Lung (tissue), 16 donors: ENCODE measurements around the gene CA5A. TPM values are rescaled to one million over a fixed set of nuclear protein-coding genes. Genes with fewer than 3 reads are reported as not detected.
"Not testable (repeated sequence)": the region's sequence is repeated elsewhere in the genome, so short reads cannot be mapped to it uniquely, and the experiment has no call there.

Source experiments
- ATAC-seq: fragments of 200-7000 bp; cut with Tn5 transposase; one replicate; pipeline ENCODE4 v1.9.1; 2020; ENCODE audit warnings: moderate number of reproducible peaks; ENCODE audit not compliant: insufficient read depth, low FRiP score
- DNase-seq, 3 donors: peaks; one replicate each; pipeline ENCODE4 v3.0.0-alpha.2; 2013 to 2017
- H3K27ac ChIP-seq, 2 donors: one replicate each; pipeline ENCODE4 v1.5.1; 2013; ENCODE audit warnings: mild to moderate bottlenecking in 2 of 2, moderate library complexity in 2 of 2, control low read depth in 1 of 2, inconsistent platforms in 1 of 2, low read depth in 1 of 2, low read length in 1 of 2
- H3K27me3 ChIP-seq, 3 donors: one replicate each; pipeline ENCODE4 v1.5.1; 2013; ENCODE audit warnings: low read length in 2 of 3; ENCODE audit not compliant: control insufficient read depth in 3 of 3, insufficient read depth in 3 of 3
- H3K36me3 ChIP-seq, 4 donors: one replicate each; pipeline ENCODE4 v1.5.1; 2013; ENCODE audit warnings: low read length in 4 of 4, mild to moderate bottlenecking in 1 of 4, moderate library complexity in 1 of 4; ENCODE audit not compliant: control insufficient read depth in 4 of 4, insufficient read depth in 4 of 4
- H3K4me1 ChIP-seq, 5 donors: one replicate each; pipeline ENCODE4 v1.5.1; 2013; ENCODE audit warnings: low read length in 5 of 5, mild to moderate bottlenecking in 2 of 5, moderate library complexity in 1 of 5; ENCODE audit not compliant: control insufficient read depth in 5 of 5, insufficient read depth in 5 of 5
- H3K4me3 ChIP-seq: one replicate; pipeline ENCODE4 v1.5.1; 2013; ENCODE audit warnings: mild to moderate bottlenecking, control low read depth, moderate library complexity
- H3K9ac ChIP-seq, 2 donors: one replicate each; pipeline ENCODE4 v1.5.1; 2013; ENCODE audit warnings: low read length in 2 of 2, control low read depth in 1 of 2; ENCODE audit not compliant: insufficient read depth in 1 of 2
- H3K9me3 ChIP-seq, 4 donors: one replicate each; pipeline ENCODE4 v1.5.1; 2013; ENCODE audit warnings: low read length in 3 of 4, mild to moderate bottlenecking in 1 of 4, moderate library complexity in 1 of 4; ENCODE audit not compliant: control insufficient read depth in 4 of 4, insufficient read depth in 3 of 4
- WGBS, 2 donors: extraction: QIAGEN DNeasy Blood & Tissue Kit; methylation state at CpG; one replicate each; pipeline ENCODE4 v1.1.7; 2013; 5-methylcytosine and 5-hydroxymethylcytosine counted together
- long read RNA-seq, 5 donors: transcript quantifications; one replicate each; lab custom pipeline, GENCODE V29; 2026
- polyA plus RNA-seq, 2 donors: library from polyadenylated mRNA; stranded (reverse); fragments of 200-250 nt; gene quantifications; one replicate each; pipeline ENCODE4 v1.2.1, GENCODE V29; 2013
- total RNA-seq, 2 donors: library from RNA; depleted of rRNA in 1 of 2; stranded (reverse); fragments of >200 nt in 1 of 2; gene quantifications; one replicate each; pipeline ENCODE4 v1.2.1, GENCODE V29; 2014 to 2021
- TF ChIP-seq, protein P1 (sequence below): IDR thresholded peaks from 2 replicates; pipeline ENCODE4 v1.5.1; 2012; ENCODE audit warnings: mild to moderate bottlenecking; ENCODE audit errors: control extremely low read depth, extremely low read depth
- donor health status: control.
- donor health status: control.
- donor health status: Bipolar disorder and iron deficiency.
- donor health status: healthy.
- donor health status: DM: yes; HTN: yes; CAD: no.

CA5A gene
- total RNA-seq = under 1 TPM; 0.03 to 0.63 TPM
- polyA plus RNA-seq = under 1 TPM in 1 of 2 donors, not detected in 1; 0.14 TPM
- long read RNA-seq, donor 1 = 0 reads
- long read RNA-seq, donor 2 = 0 reads
- long read RNA-seq, donor 3 = 0 reads
- long read RNA-seq, donor 4 = 0 reads
- long read RNA-seq, donor 5 = 0 reads

DNA sequence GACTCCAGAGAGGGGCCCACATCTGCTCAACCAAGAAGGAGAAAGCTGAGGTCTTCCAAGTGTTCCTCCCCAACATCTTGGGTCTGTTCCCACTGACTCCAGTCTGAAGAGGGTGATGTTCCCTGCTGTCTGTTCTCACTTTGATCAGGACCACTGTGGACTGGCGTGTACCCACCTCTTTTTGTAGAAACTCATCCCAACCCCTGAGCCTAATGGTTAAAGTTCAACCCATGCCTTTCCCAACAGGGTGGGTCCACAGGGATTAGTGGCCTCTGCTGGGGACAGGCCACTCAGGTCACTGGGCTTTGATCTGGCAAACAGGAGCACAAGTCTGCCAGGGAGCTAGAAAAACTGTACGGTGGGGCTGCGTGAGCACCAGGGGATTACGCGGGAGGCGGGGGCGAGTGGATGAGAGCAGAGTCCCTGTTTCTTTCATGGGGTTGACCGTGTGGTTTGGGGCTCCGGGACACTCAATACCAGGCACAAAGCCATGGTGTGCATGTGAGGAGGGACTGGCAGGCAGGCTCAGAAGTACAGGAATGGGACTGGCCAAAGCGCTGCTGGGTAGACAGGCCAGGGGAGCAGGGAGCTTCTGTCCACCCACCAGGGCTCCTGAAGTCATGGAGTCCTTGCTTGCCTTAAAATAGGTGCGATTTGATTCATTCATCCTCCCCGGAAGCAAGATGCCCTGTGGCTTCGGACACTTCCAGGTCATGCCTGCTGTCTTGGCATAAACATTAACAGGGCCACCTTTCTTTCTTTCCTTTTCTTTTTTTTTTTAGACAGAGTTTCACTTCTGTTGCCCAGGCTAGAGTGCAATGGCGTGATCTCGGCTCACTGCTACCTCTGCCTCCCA, at the start of gene CA5A:
Gene CA5A, minus strand, starts transcription at position 155 of the 856 bp plus-strand sequence. Its CDS starts 79 bp downstream, at position 76.
- no peaks in the 10 kb centered on the region for H3K4me1 ChIP-seq
- H3K36me3 ChIP-seq = no peaks in the 10 kb centered on the region
- no peak within 1 kb of the TSS for H3K9ac ChIP-seq
- H3K4me3 ChIP-seq = no peak within 1 kb of the TSS
- TF ChIP-seq, protein P1, sequence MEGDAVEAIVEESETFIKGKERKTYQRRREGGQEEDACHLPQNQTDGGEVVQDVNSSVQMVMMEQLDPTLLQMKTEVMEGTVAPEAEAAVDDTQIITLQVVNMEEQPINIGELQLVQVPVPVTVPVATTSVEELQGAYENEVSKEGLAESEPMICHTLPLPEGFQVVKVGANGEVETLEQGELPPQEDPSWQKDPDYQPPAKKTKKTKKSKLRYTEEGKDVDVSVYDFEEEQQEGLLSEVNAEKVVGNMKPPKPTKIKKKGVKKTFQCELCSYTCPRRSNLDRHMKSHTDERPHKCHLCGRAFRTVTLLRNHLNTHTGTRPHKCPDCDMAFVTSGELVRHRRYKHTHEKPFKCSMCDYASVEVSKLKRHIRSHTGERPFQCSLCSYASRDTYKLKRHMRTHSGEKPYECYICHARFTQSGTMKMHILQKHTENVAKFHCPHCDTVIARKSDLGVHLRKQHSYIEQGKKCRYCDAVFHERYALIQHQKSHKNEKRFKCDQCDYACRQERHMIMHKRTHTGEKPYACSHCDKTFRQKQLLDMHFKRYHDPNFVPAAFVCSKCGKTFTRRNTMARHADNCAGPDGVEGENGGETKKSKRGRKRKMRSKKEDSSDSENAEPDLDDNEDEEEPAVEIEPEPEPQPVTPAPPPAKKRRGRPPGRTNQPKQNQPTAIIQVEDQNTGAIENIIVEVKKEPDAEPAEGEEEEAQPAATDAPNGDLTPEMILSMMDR = no peak
- 89 to 95% methylated on average over 15 of the region's 15 CpGs for WGBS, 2 donors
- peaks cover 0 to 2% (median 0%) of the 10 kb centered on the region in 3 donors for H3K27me3 ChIP-seq
- H3K27ac ChIP-seq = no peak within 1 kb of the TSS
- DNase-seq (no peak), ATAC-seq (no peak)
- H3K9me3 ChIP-seq = peaks cover 0 to 2% (median 0%) of the 10 kb centered on the region in 4 donors

DNA sequence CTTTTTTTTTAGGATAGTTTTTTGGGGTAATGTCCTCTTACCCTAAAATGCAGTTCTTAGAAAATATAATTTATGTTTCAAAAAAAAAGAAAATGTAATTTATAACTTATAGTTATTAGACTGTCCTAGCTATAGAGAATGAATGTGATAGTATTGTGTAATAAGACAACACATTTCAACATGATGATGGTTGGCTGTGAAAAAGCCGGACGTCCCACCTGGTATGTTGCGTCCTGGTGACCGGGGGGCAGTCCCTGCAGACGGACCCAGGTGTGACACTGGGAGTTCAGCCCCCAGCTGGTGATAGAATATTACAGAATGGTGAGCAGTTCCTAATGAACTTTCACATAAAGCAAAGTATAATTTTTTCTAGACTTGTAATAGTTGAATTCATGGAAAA, 49.2 kb upstream of the CA5A start:
- not testable (repeated sequence) for H3K4me1 ChIP-seq, H3K27me3 ChIP-seq, DNase-seq, ATAC-seq, H3K27ac ChIP-seq, H3K9me3 ChIP-seq, H3K9ac ChIP-seq, H3K4me3 ChIP-seq
- peaks cover 2 to 17% (median 5%) of the 10 kb centered on the region in 4 donors for H3K36me3 ChIP-seq
- 69 to 87% methylated on average over 5 of the region's 5 CpGs for WGBS, 2 donors

DNA sequence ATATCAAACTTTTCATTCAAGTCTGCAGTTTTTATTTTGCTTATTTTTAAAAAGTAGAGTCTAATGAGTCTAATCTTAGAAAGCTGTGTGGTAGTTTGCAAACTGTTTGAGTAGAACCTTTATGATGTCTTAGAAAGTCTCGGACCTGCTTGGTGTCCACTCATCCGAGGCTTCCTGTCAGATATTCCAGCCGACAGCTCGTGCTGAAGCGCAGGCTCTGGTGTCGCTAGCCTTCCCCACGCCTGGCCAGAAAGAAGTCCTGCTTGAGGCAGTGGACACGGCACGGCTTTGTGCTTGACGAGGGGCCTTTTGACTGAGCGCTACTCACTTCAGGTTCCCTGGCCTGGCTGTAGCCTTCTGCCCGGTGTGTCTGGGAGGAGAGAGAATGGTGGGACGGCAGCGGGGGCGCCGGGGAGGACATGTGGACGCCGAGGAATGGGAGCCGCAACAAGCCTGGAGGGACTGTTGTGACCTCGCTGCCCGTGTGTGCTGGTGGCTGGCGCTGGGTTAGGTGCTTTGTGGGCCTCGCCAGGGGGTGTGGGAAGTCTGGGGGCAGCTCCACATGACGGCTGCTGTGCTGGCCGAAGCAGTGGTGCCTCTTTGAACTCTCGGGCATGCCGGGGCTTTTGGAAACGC, 48.4 kb upstream of the CA5A start:
- Histone ChIP-seq H3K27ac (no peak overlapping the region), H3K4me3 (no peak overlapping the region), H3K9me3 (no peaks in the 10 kb centered on the region), H3K9ac (no peak overlapping the region), H3K4me1 (peaks cover 0 to 5% (median 0%) of the 10 kb centered on the region in 5 donors), H3K36me3 (peaks cover 2 to 17% (median 5%) of the 10 kb centered on the region in 4 donors), H3K27me3 (no peaks in the 10 kb centered on the region)
- WGBS, 2 donors = 95 to 99% methylated on average over 28 of the region's 28 CpGs
- TF ChIP-seq, protein P1 = no peak
- ATAC-seq (no peak), DNase-seq (no peak)

DNA sequence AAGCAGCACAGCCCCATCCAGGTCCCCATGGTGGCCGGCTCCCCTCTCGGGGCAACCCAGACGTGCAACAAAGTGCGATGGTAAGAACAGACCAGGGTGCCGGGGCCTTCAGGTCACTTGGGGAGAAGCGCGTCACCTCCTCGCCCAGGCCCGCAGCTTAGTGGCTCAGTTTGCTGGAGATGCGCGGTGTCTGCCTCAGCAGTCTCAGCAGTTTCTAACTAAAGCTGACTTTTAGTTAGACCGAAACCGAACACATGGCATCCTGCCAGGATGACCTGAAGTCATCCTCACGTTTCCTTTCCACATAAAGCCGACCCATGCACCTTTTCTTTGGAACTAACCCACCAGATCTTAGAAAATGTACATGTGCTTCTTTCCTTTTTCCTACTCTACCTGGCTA, 47.9 kb upstream of the CA5A start:
- H3K4me3 ChIP-seq, H3K27ac ChIP-seq, H3K9ac ChIP-seq, H3K4me1 ChIP-seq, ATAC-seq, H3K9me3 ChIP-seq, DNase-seq, H3K27me3 ChIP-seq: not testable (repeated sequence)
- 94 to 96% methylated on average over 15 of the region's 15 CpGs for WGBS, 2 donors
- peaks cover 2 to 18% (median 5%) of the 10 kb centered on the region in 4 donors for H3K36me3 ChIP-seq

DNA sequence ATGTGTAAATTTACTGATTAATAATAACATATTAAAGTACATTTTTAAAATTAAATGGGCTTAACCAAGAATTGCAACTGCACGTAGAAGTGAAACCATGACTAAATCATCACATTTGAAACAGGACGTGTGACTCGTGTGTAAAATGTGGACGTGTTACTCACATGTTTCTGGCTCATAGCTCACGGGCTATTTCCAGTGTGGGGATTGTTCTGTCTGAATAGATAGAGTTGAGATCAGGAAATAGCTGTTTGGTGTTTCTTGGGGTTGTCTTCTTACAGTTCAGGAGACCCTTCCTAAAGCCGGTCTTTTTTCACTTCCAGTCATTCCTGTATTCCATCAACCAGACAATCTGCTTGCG, 47.4 kb upstream of the CA5A start:
- not testable (repeated sequence) for H3K9me3 ChIP-seq, H3K9ac ChIP-seq, H3K4me3 ChIP-seq, ATAC-seq, H3K27ac ChIP-seq, H3K27me3 ChIP-seq, DNase-seq, H3K4me1 ChIP-seq
- WGBS, 2 donors = 67 to 72% methylated on average over 7 of the region's 7 CpGs
- peaks cover 4 to 18% (median 6%) of the 10 kb centered on the region in 4 donors for H3K36me3 ChIP-seq

DNA sequence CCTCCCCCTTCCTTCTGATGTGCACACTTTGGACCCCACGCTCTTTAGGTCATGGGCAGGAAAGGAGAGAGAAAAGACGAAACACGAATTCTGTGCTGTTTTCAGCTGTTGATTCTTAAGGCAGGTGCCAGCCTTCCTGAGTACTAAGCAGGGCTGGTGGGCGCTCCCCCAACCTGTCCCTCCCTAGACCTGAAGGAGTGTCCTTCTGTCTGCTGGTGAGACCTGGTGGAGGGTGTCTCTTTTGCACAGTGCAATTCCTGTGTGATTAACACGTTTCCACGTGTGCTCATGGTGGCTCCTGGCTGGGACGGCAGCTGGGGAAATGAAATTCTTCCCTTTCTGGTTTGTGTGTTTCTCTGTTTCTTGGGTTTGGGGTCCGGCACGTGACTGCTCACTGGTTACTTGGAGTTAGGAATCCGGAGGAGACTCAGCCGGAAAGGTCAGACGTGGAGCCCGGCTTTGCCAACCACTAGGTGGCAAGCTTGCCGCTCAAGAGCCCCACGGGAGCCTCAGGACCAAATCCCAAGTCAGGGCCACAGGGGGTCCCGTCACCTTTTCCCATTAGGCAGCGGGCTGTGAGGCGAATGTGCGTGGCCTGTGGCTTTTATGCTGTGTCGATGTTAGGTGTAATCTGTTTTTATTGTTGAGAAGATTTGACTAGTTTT, 46.9 kb upstream of the CA5A start:
- not testable (repeated sequence) for DNase-seq, H3K4me3 ChIP-seq, H3K9ac ChIP-seq, ATAC-seq, H3K9me3 ChIP-seq, H3K27me3 ChIP-seq, H3K27ac ChIP-seq, H3K4me1 ChIP-seq
- H3K36me3 ChIP-seq = peaks cover 0 to 18% (median 6%) of the 10 kb centered on the region in 4 donors
- 57 to 77% methylated on average over 17 to 20 of the region's 20 CpGs for WGBS, 2 donors
